SJSA1 (cell line): Measurements from ENCODE around the gene VENTX. TPM values are rescaled to one million over a fixed set of nuclear protein-coding genes. Genes with fewer than 3 reads are reported as not detected.
A peak's percentile ranks its signal among the peaks of the same experiment; 100 is the strongest.
"Not testable (repeated sequence)": the region's sequence is repeated elsewhere in the genome, so short reads cannot be mapped to it uniquely, and the experiment has no call there.

Experiments
- DNase-seq, 2 experiments: peaks; one replicate each; pipeline ENCODE4 v3.0.0-alpha.2; 2015 to 2020; ENCODE audit warnings: low spot score in 2 of 2, low read depth in 1 of 2
- H3K27ac ChIP-seq: fragments of 250-450 bp; sonication (Bioruptor Pico); 2 replicates; pipeline ENCODE4 v1.5.1; 2020; ENCODE audit warnings: mild to moderate bottlenecking, moderate library complexity
- H3K27me3 ChIP-seq: fragments of 250-450 bp; sonication (Bioruptor Pico); replicated peaks from 2 replicates; pipeline ENCODE4 v1.5.1; 2020; ENCODE audit warnings: mild to moderate bottlenecking, moderate library complexity
- H3K36me3 ChIP-seq: fragments of 250-450 bp; sonication (Bioruptor Pico); 2 replicates; pipeline ENCODE4 v1.5.1; 2020; ENCODE audit warnings: mild to moderate bottlenecking
- H3K4me1 ChIP-seq: fragments of 250-450 bp; sonication (Bioruptor Pico); replicated peaks from 2 replicates; pipeline ENCODE4 v1.6.1; 2021; ENCODE audit warnings: mild to moderate bottlenecking
- H3K4me3 ChIP-seq: fragments of 250-450 bp; sonication (Bioruptor Pico); 2 replicates; pipeline ENCODE4 v1.5.1; 2020; ENCODE audit warnings: mild to moderate bottlenecking
- H3K9me3 ChIP-seq: fragments of 250-450 bp; sonication (Bioruptor Pico); replicated peaks from 2 replicates; pipeline ENCODE4 v1.5.1; 2020; ENCODE audit warnings: mild to moderate bottlenecking
- total RNA-seq: library from RNA; depleted of rRNA; stranded (reverse); fragments of >200 nt; shearing (Covaris generic); gene quantifications from 2 replicates; pipeline ENCODE4 v1.2.3, GENCODE V29; 2014

VENTX gene
- total RNA-seq, 1 experiment from 2014 or later, result not detected

- Histone ChIP-seq H3K27ac (no peak overlapping the region), H3K27me3 (peaks cover 16% of the 10 kb centered on the region), H3K4me1 (peaks cover 12% of the 10 kb centered on the region), H3K9me3 (no peaks in the 10 kb centered on the region), H3K4me3 (no peak overlapping the region), H3K36me3 (no peaks in the 10 kb centered on the region)
- DNase-seq, result no peak
Observed at GRCh38 chr10:133254421-133255120, 16.9 kb downstream of the VENTX start.

GRCh38 chr10:133255323-133255722 is 17.7 kb downstream of the VENTX start:
- no peak for DNase-seq
- no peak overlapping the region for H3K4me3 ChIP-seq
- H3K27ac ChIP-seq, result no peak overlapping the region
- peaks cover 18% of the 10 kb centered on the region for H3K4me1 ChIP-seq
- H3K27me3 ChIP-seq, result peaks cover 13% of the 10 kb centered on the region
- no peaks in the 10 kb centered on the region for H3K9me3 ChIP-seq
- H3K36me3 ChIP-seq, result no peaks in the 10 kb centered on the region

- Histone ChIP-seq H3K9me3 (peaks cover 3% of the 10 kb centered on the region; the same call in 1 of the 2 replicates), H3K27ac (no peak overlapping the region), H3K27me3 (peaks cover 7% of the 10 kb centered on the region; the same call in 1 of the 2 replicates), H3K4me3 (no peak overlapping the region), H3K4me1 (peaks cover 25% of the 10 kb centered on the region), H3K36me3 (peaks cover 2% of the 10 kb centered on the region; the same call in 1 of the 2 replicates)
- no peak for DNase-seq
Observed at GRCh38 chr10:133257489-133258065, 19.9 kb downstream of the VENTX start.

- no peak overlapping the region for H3K4me3 ChIP-seq
- H3K27ac ChIP-seq, result no peak overlapping the region
- H3K36me3 ChIP-seq, result peaks cover 2% of the 10 kb centered on the region; the same call in 1 of the 2 replicates
- H3K27me3 ChIP-seq, result peaks cover under 1% of the 10 kb centered on the region; the same call in 1 of the 2 replicates
- peaks cover 25% of the 10 kb centered on the region for H3K4me1 ChIP-seq
- DNase-seq, result no peak
- peaks cover 3% of the 10 kb centered on the region; the same call in 1 of the 2 replicates for H3K9me3 ChIP-seq
Observed at GRCh38 chr10:133258066-133258817, 20.6 kb downstream of the VENTX start.

- no peak overlapping the region for H3K4me3 ChIP-seq
- peaks cover 2% of the 10 kb centered on the region; the same call in 1 of the 2 replicates for H3K36me3 ChIP-seq
- peak; percentile 92 to 96 for DNase-seq
- H3K27me3 ChIP-seq, result no peaks in the 10 kb centered on the region; the same call in 1 of the 2 replicates
- H3K4me1 ChIP-seq, result peaks cover 25% of the 10 kb centered on the region
- H3K9me3 ChIP-seq, result peaks cover 3% of the 10 kb centered on the region; the same call in 1 of the 2 replicates
- H3K27ac ChIP-seq, result peak overlapping the region; percentile 68
Observed at GRCh38 chr10:133258818-133259601, 21.4 kb downstream of the VENTX start.

- no peaks in the 10 kb centered on the region; the same call in 1 of the 2 replicates for H3K27me3 ChIP-seq
- peaks cover 3% of the 10 kb centered on the region; the same call in 1 of the 2 replicates for H3K9me3 ChIP-seq
- peaks cover 25% of the 10 kb centered on the region for H3K4me1 ChIP-seq
- no peak overlapping the region for H3K4me3 ChIP-seq
- DNase-seq, result no peak
- peak overlapping the region; percentile 65 for H3K27ac ChIP-seq
- H3K36me3 ChIP-seq, result peaks cover 2% of the 10 kb centered on the region; the same call in 1 of the 2 replicates
Observed at GRCh38 chr10:133259602-133259989, 21.9 kb downstream of the VENTX start.

GRCh38 chr10:133260895-133261725 is 23.5 kb downstream of the VENTX start:
- Histone ChIP-seq H3K4me1 (peaks cover 25% of the 10 kb centered on the region), H3K9me3 (peaks cover 3% of the 10 kb centered on the region; the same call in 1 of the 2 replicates), H3K4me3 (peak overlapping the region; percentile 91), H3K27me3 (no peaks in the 10 kb centered on the region; the same call in 1 of the 2 replicates), H3K36me3 (peaks cover 2% of the 10 kb centered on the region; the same call in 1 of the 2 replicates), H3K27ac (peak overlapping the region; percentile 97)
- DNase-seq, result peak in 1 of 2 experiments; percentile 38

- peak overlapping the region; percentile 91 for H3K4me3 ChIP-seq
- H3K36me3 ChIP-seq, result peaks cover 2% of the 10 kb centered on the region; the same call in 1 of the 2 replicates
- no peaks in the 10 kb centered on the region; the same call in 1 of the 2 replicates for H3K27me3 ChIP-seq
- peak overlapping the region; percentile 97 for H3K27ac ChIP-seq
- H3K9me3 ChIP-seq, result peaks cover 3% of the 10 kb centered on the region; the same call in 1 of the 2 replicates
- peaks cover 25% of the 10 kb centered on the region for H3K4me1 ChIP-seq
- DNase-seq, result peak in 1 of 2 experiments; percentile 87
Observed at GRCh38 chr10:133261726-133262325, 24.2 kb downstream of the VENTX start.

- H3K4me1 ChIP-seq, result peaks cover 25% of the 10 kb centered on the region
- peaks cover 3% of the 10 kb centered on the region; the same call in 1 of the 2 replicates for H3K9me3 ChIP-seq
- no peaks in the 10 kb centered on the region; the same call in 1 of the 2 replicates for H3K27me3 ChIP-seq
- DNase-seq, result no peak
- no peak overlapping the region for H3K27ac ChIP-seq
- peaks cover 2% of the 10 kb centered on the region; the same call in 1 of the 2 replicates for H3K36me3 ChIP-seq
- H3K4me3 ChIP-seq, result no peak overlapping the region
Observed at GRCh38 chr10:133262696-133263095, 25.0 kb downstream of the VENTX start.

- no peak for DNase-seq
- no peak overlapping the region for H3K4me3 ChIP-seq
- peaks cover 2% of the 10 kb centered on the region; the same call in 1 of the 2 replicates for H3K36me3 ChIP-seq
- H3K9me3 ChIP-seq, result peaks cover 3% of the 10 kb centered on the region; the same call in 1 of the 2 replicates
- H3K4me1 ChIP-seq, result peaks cover 22% of the 10 kb centered on the region
- H3K27ac ChIP-seq, result no peak overlapping the region
- H3K27me3 ChIP-seq, result no peaks in the 10 kb centered on the region; the same call in 1 of the 2 replicates
Observed at GRCh38 chr10:133263674-133264073, 26.0 kb downstream of the VENTX start.

GRCh38 chr10:133264461-133264860 is 26.8 kb downstream of the VENTX start:
- Histone ChIP-seq H3K27me3 (no peaks in the 10 kb centered on the region; the same call in 1 of the 2 replicates), H3K27ac (no peak overlapping the region), H3K9me3 (peaks cover 3% of the 10 kb centered on the region; the same call in 1 of the 2 replicates), H3K4me1 (peaks cover 14% of the 10 kb centered on the region), H3K36me3 (peaks cover 2% of the 10 kb centered on the region; the same call in 1 of the 2 replicates), H3K4me3 (no peak overlapping the region)
- DNase-seq, result no peak

- H3K36me3 ChIP-seq, H3K9me3 ChIP-seq, H3K4me1 ChIP-seq, H3K27me3 ChIP-seq, H3K27ac ChIP-seq, H3K4me3 ChIP-seq, DNase-seq: not testable (repeated sequence)
Observed at GRCh38 chr10:133265052-133265451, 27.4 kb downstream of the VENTX start.
